Activated CD4-positive, CD25-positive, alpha-beta regulatory T cell treated with anti-CD3 and anti-CD28 coated beads, Interleukin-2, amount 50 U/mL, for 16 hours (primary cell): Measurements from ENCODE around the gene NR1D2.
A peak's percentile ranks its signal among the peaks of the same experiment; 100 is the strongest.

Experiments used
- DNase-seq: peaks from one replicate; pipeline ENCODE4 v3.0.0-alpha.2; 2020; ENCODE audit warnings: low read depth, low spot score

Gene NR1D2

GRCh38 chr3:23964537-23965235 is 19.6 kb downstream of the NR1D2 start:
- DNase-seq = no peak

GRCh38 chr3:23966328-23966727 is 21.2 kb downstream of the NR1D2 start:
- DNase-seq = no peak

- DNase-seq = no peak
Measured at GRCh38 chr3:23968463-23969184, 23.5 kb downstream of the NR1D2 start.

GRCh38 chr3:23969393-23969792 is 24.3 kb downstream of the NR1D2 start:
- DNase-seq = no peak

- no peak for DNase-seq
Measured at GRCh38 chr3:23971684-23972083, 26.6 kb downstream of the NR1D2 start.

- DNase-seq = no peak
Measured at GRCh38 chr3:23976555-23976954, 31.5 kb downstream of the NR1D2 start.

- DNase-seq = no peak
Measured at GRCh38 chr3:23979569-23979968, 34.5 kb downstream of the NR1D2 start.

GRCh38 chr3:23981136-23981535 is 36.0 kb downstream of the NR1D2 start:
- no peak for DNase-seq

GRCh38 chr3:23981955-23982354 is 36.9 kb downstream of the NR1D2 start:
- DNase-seq = no peak

GRCh38 chr3:23984934-23985333 is 39.8 kb downstream of the NR1D2 start:
- no peak for DNase-seq

GRCh38 chr3:23985747-23986544 is 40.9 kb downstream of the NR1D2 start:
- DNase-seq = no peak

GRCh38 chr3:23987356-23987755 is 42.3 kb downstream of the NR1D2 start:
- no peak for DNase-seq

GRCh38 chr3:23991306-23991682 is 46.2 kb downstream of the NR1D2 start:
- DNase-seq = no peak

GRCh38 chr3:23991683-23992628 is 46.9 kb downstream of the NR1D2 start:
- DNase-seq = no peak

GRCh38 chr3:23993556-23994243 is 48.6 kb downstream of the NR1D2 start:
- DNase-seq = no peak

GRCh38 chr3:23994244-23994569 is 49.1 kb downstream of the NR1D2 start:
- no peak for DNase-seq

- no peak for DNase-seq
Measured at GRCh38 chr3:23995219-23995618, 50.1 kb downstream of the NR1D2 start.

- no peak for DNase-seq
Measured at GRCh38 chr3:23996095-23996524, 51.0 kb downstream of the NR1D2 start.

- peak; percentile 16 for DNase-seq
Measured at GRCh38 chr3:23999012-23999641, 54.0 kb downstream of the NR1D2 start.

GRCh38 chr3:24002129-24002528 is 57.0 kb downstream of the NR1D2 start:
- DNase-seq = no peak
